Tibial nerve (tissue), 4 donors: Measurements from ENCODE around the gene ATOSA.

Experiments used
- EP300 ChIP-seq, 2 donors: sonication (generic); formaldehyde crosslinking; IDR thresholded peaks; one replicate each; pipeline ENCODE4 v1.6.1; 2017; ENCODE audit warnings: antibody characterized with exemption in 2 of 2, mild to moderate bottlenecking in 1 of 2
- TF ChIP-seq, protein P1 (sequence below), 5 experiments: fragments of 200-600 bp in 3 of 5; fragments of 450-650 bp in 2 of 5; sonication (generic) in 3 of 5; IDR thresholded peaks; one replicate each; pipeline ENCODE4 v1.5.1; 2016 to 2019; ENCODE audit warnings: antibody characterized with exemption in 5 of 5, mild to moderate bottlenecking in 3 of 5, moderate library complexity in 2 of 5

DNA sequence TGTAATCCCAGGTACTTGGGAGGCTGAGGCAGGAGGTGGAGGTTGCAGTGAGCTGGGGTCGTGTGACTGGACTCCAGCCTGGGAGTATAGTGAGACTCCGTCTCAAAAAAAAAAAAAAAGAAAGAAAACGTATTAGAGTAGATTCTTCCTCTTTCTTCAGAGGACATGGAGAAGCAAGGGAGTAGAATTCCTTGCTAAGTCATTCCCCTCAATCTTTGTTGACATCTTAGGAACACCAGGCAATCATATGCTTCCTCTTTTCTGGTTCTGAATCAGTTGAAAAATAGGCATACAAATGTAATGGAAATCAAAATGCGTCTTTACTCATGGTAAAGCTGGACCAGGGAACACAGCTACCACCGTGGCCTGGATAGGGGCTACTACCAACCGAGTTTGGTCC lies 38.3 kb upstream of the ATOSA start:
- TF ChIP-seq, protein P1, sequence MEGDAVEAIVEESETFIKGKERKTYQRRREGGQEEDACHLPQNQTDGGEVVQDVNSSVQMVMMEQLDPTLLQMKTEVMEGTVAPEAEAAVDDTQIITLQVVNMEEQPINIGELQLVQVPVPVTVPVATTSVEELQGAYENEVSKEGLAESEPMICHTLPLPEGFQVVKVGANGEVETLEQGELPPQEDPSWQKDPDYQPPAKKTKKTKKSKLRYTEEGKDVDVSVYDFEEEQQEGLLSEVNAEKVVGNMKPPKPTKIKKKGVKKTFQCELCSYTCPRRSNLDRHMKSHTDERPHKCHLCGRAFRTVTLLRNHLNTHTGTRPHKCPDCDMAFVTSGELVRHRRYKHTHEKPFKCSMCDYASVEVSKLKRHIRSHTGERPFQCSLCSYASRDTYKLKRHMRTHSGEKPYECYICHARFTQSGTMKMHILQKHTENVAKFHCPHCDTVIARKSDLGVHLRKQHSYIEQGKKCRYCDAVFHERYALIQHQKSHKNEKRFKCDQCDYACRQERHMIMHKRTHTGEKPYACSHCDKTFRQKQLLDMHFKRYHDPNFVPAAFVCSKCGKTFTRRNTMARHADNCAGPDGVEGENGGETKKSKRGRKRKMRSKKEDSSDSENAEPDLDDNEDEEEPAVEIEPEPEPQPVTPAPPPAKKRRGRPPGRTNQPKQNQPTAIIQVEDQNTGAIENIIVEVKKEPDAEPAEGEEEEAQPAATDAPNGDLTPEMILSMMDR (IDR thresholded peaks at IDR 0.05): no peak
- TF ChIP-seq EP300 (IDR thresholded peaks at IDR 0.05): no peak
